ENCODE results near the gene EPB41L2. TPM values are rescaled to one million over a fixed set of nuclear protein-coding genes. Genes with fewer than 3 reads are reported as not detected.
A peak's percentile ranks its signal among the peaks of the same experiment; 100 is the strongest.

EPB41L2 gene
- total RNA-seq, 6 donors from 2014 or later, result 68.7 to 201 (median 98.2) TPM

GRCh38 chr6:130931683-130932082 lies 131.4 kb downstream of the EPB41L2 start:
- no peaks in the 10 kb centered on the region for H3K9me3 ChIP-seq
- H3K27me3 ChIP-seq, result no peaks in the 10 kb centered on the region
- DNase-seq (no peak), ATAC-seq (ENCODE audit: low FRiP score in 2 of 2) (peak in 1 of 2 donors; percentile 25)
- H3K4me1 ChIP-seq, result peaks cover 4 to 37% (median 17%) of the 10 kb centered on the region in 4 donors
- no peaks in the 10 kb centered on the region for H3K36me3 ChIP-seq
- TF ChIP-seq POLR2A (IDR thresholded peaks at IDR 0.05), result no peak
- TF ChIP-seq EP300 (IDR thresholded peaks at IDR 0.05), result no peak
- no peak for TF ChIP-seq CTCF (IDR thresholded peaks at IDR 0.05)
- TF ChIP-seq POLR2AphosphoS5 (IDR thresholded peaks at IDR 0.05), result no peak
- H3K27ac ChIP-seq, result no peak overlapping the region
- WGBS, 2 donors, result 82 to 88% methylated on average over 4 of the region's 4 CpGs
- H3K4me3 ChIP-seq, result no peak overlapping the region

DNA sequence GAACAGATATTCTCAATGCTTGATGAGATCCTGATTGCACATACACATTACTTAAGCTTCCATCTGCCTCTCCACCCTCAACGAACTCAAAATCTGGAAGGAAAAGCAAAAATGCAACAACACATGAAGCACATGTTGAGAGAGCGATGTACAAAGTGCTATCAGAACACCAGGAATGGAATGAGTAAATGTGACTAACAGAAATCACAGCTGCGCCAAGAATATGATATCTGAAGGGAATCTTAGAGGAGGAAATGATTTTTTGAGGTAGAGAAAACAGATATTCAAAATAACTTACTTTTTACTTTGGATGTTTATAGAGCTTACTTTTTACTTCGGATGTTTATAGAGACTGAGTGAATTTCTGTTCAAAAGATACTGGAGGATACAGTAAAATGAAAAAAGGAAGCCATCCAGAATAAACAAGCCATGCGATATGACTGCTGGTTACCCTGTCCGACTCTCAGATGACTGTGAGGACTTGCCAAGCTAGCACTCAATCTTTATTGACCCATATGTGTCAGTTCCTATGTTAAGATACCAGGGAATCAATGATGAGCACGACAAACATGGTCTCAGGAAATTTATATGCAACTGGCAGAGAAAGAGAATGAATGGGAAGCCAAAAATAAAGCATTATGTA lies 133.9 kb downstream of the EPB41L2 start:
- Histone ChIP-seq H3K4me1 (peaks cover 0 to 17% (median 16%) of the 10 kb centered on the region in 4 donors), H3K27ac (peak overlapping the region in 1 of 4 donors; percentile 29), H3K36me3 (no peaks in the 10 kb centered on the region), H3K4me3 (no peak overlapping the region), H3K9me3 (no peaks in the 10 kb centered on the region), H3K27me3 (no peaks in the 10 kb centered on the region)
- 45 to 65% methylated on average over 7 of the region's 7 CpGs for WGBS, 2 donors
- TF ChIP-seq POLR2A (IDR thresholded peaks at IDR 0.05) (no peak), EP300 (IDR thresholded peaks at IDR 0.05) (no peak), CTCF (IDR thresholded peaks at IDR 0.05) (no peak), POLR2AphosphoS5 (IDR thresholded peaks at IDR 0.05) (no peak)
- DNase-seq (no peak), ATAC-seq (ENCODE audit: low FRiP score in 2 of 2) (peak in 1 of 2 donors; percentile 55)

DNA sequence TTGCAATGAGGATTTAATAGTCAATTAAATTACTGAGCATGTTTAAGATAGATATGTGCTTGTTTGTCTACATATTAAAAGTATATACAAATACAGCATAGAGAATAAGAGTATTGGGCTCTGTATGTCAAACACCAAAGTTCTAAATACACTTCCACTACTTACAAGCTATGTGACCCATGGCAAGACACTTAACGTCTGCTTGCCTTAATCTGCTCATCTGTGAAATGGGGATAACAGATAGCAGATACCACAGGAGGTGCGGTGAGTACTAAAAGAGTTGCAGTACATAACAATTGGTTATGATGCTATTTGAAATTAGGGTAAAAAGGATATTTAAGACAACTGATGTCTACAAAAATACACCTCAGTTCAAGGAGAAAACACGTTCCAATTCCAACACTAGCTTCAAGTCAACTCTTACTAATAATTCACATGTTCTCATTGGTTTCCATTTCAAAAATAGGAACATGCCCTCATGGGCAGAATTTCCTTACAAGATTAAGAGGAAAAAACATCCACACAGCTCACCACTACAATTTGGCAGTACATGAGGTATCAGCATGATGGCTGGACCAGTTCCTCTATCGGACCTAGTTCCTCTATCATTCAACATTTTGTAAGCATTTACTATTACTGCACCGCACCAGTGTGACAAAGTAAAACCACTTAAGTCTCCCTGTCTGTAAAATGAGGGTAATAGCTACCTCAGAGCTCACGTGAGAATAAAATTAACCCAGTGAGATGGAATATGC lies 134.7 kb downstream of the EPB41L2 start:
- Histone ChIP-seq H3K4me1 (peaks cover 0 to 16% (median 10%) of the 10 kb centered on the region in 4 donors), H3K27me3 (no peaks in the 10 kb centered on the region), H3K4me3 (no peak overlapping the region), H3K36me3 (no peaks in the 10 kb centered on the region), H3K27ac (peak overlapping the region in 1 of 4 donors; percentile 29), H3K9me3 (no peaks in the 10 kb centered on the region)
- peak in 1 of 2 donors; percentile 58 for ATAC-seq (ENCODE audit: low FRiP score in 2 of 2)
- DNase-seq, result no peak
- TF ChIP-seq CTCF (IDR thresholded peaks at IDR 0.05) (no peak), POLR2AphosphoS5 (IDR thresholded peaks at IDR 0.05) (no peak), POLR2A (IDR thresholded peaks at IDR 0.05) (no peak), EP300 (IDR thresholded peaks at IDR 0.05) (no peak)
- 70 to 77% methylated on average over 6 of the region's 6 CpGs for WGBS, 2 donors

GRCh38 chr6:130927305-130927704 lies 135.7 kb downstream of the EPB41L2 start:
- Histone ChIP-seq H3K4me3 (no peak overlapping the region), H3K27ac (no peak overlapping the region), H3K9me3 (no peaks in the 10 kb centered on the region), H3K4me1 (peaks cover 0 to 10% (median 9%) of the 10 kb centered on the region in 4 donors), H3K27me3 (no peaks in the 10 kb centered on the region), H3K36me3 (no peaks in the 10 kb centered on the region)
- 89 to 93% methylated on average over 2 of the region's 2 CpGs for WGBS, 2 donors
- no peak for DNase-seq
- TF ChIP-seq POLR2A (IDR thresholded peaks at IDR 0.05), result no peak
- no peak for TF ChIP-seq CTCF (IDR thresholded peaks at IDR 0.05)
- TF ChIP-seq EP300 (IDR thresholded peaks at IDR 0.05), result no peak
- no peak for TF ChIP-seq POLR2AphosphoS5 (IDR thresholded peaks at IDR 0.05)
- ATAC-seq (ENCODE audit: low FRiP score in 2 of 2), result no peak

Measured in upper lobe of left lung (tissue), 6 donors.